ENCODE data around the gene VWA5B1.
A peak's percentile ranks its signal among the peaks of the same experiment; 100 is the strongest.
"Not testable (repeated sequence)": the region's sequence is repeated elsewhere in the genome, so short reads cannot be mapped to it uniquely, and the experiment has no call there.

Gene VWA5B1

GRCh38 chr1:20290624-20291597, at the start of gene VWA5B1:
Gene VWA5B1, plus strand, starts transcription at chr1:20290875. Its CDS starts 19,727 bp downstream, at chr1:20310602.
- peak; percentile 25 for DNase-seq

GRCh38 chr1:20242890-20243479, 47.7 kb upstream of the VWA5B1 start:
- no peak for DNase-seq

DNA sequence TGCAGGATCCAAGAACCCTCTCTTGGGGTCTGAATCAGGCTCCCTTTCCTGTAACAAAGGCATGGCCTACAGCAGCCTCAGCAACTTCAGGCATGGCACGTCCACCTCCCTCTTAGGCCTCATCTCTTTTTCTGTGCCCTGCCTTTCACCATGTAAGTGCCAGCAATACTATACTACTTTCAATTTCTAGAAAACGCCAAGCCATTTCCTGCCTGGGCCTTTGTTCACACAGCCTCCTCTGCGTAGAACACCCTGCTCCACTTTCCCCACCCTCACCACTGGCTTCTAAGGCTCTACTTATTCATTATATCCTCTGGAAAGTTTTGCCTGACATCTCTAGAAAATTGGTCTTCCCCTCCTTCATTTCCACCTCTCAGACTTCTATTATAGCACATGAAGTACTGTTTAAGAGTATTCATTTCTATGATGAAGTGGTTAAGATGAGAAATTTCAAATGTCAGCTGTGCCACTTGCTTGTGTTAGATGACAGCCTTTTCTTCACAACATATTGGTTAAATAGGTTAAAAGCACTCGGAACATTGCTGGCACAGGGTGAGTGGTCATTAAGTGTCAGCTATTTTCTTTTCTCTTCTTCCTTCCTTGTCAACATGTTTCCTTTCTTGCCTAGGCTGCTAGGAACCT, 41.6 kb upstream of the VWA5B1 start:
- DNase-seq: no peak

- DNase-seq: peak; percentile 45
These were observed 40.2 kb upstream of the VWA5B1 start for GRCh38 chr1:20250340-20250989.

GRCh38 chr1:20252587-20252986, 38.1 kb upstream of the VWA5B1 start:
- DNase-seq: no peak

- DNase-seq: peak; percentile 57
These were observed 35.0 kb upstream of the VWA5B1 start for GRCh38 chr1:20255666-20256065.

- DNase-seq: no peak
These were observed 31.0 kb upstream of the VWA5B1 start for GRCh38 chr1:20259646-20260045.

DNA sequence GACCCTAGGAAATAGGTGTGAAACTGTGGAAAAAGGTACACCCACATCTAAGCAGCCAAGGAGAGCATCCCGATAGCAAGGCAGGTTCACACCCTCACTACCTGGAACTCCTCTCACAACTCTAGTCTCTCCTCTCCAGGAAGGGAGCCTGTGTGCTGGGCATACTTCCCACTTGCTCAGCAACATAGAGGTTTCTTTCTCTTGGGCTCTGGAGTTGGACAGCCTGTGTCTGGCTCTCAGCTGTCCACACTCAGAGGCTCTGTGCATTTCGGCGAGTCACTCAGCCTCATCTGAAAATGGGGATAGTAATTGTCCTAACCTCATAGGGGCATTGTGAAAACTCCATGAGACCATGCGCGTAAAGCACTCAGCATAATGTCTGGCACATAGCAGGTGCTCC, 29.6 kb upstream of the VWA5B1 start:
- DNase-seq: no peak

- no peak for DNase-seq
These were observed 27.7 kb upstream of the VWA5B1 start for GRCh38 chr1:20262810-20263534.

DNA sequence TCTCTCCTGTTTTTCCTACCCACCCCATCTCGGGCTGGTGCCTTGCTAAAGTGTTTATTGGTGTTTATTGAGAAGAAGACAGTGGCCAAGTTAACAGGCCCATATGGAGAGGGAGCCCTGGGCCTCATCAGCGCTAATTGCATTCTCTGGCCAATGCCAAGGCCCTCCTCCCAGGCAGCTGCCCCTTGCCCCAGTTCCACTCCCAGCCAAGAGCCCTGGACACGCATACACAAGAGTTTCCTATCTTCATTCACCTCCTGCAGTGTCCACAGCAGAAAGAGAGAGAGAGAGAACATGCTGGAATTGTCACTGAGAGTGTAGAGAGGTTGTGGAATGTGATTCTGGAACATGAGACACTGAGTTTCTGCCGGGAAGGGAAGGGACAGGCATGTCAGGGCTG, 25.4 kb upstream of the VWA5B1 start:
- DNase-seq: no peak

GRCh38 chr1:20266141-20266540, 24.5 kb upstream of the VWA5B1 start:
- no peak for DNase-seq

DNA sequence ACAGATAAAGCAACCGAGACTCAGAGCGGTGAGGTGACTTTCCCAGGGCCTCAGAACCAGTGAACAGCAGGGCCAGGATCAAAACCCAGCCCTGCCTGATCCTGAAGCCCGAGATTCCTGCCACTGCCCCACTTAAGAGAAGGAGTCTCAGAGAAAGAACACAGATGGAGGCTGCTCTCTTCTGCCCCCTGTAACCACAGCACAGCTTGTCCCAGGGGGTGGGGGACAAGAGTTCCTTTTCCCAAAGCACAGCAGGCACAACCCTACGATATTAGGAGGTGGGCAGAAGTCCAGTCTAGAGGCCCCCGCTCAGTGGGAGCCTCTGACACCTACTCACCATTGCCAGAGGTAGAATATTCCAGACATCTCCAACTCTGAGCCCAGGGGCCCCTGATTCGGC, 24.0 kb upstream of the VWA5B1 start:
- no peak for DNase-seq

GRCh38 chr1:20271498-20272400, 18.9 kb upstream of the VWA5B1 start:
- peak; percentile 5 for DNase-seq

DNA sequence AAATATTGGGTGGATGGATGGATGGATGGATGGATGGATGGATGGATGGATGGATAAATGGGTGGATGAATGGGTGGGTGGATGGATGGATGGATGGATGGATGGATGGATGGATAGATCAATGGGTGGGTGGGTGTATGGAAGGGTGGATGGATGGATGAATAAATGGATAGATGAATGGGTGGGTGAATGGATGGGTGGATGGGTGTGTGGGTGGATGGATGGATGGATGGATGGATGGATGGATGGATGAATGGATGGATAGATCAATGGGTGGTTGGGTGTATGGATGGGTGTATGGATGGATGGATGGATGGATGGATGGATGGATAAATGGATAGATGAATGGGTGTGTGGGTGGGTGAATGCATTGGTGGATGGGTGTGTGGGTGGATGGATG, 17.0 kb upstream of the VWA5B1 start:
- DNase-seq: not testable (repeated sequence)

- DNase-seq: no peak
These were observed 15.3 kb upstream of the VWA5B1 start for GRCh38 chr1:20275319-20275925.

GRCh38 chr1:20276485-20277159, 14.1 kb upstream of the VWA5B1 start:
- no peak for DNase-seq

GRCh38 chr1:20278692-20279130, 12.0 kb upstream of the VWA5B1 start:
- peak; percentile 51 for DNase-seq

DNA sequence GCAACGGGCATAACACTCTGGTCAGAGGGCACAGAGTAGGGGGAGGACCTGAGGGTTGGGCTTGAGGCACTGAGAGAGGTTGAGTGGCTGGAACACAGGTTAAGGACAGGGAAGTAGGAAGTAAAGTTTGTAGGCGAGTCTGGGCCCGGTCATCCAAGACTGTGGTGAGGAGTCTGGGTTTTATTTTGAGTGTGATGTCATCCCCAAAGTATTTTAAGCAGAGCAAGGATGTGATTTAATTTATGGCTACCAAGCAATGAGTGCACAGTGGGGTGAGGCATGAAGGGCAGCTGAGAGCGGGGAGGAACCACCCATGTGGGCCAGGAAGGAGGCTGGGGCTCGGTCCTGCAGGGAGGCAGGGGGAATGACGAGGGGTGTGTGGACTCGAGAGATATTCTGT, 11.2 kb upstream of the VWA5B1 start:
- DNase-seq: no peak

DNA sequence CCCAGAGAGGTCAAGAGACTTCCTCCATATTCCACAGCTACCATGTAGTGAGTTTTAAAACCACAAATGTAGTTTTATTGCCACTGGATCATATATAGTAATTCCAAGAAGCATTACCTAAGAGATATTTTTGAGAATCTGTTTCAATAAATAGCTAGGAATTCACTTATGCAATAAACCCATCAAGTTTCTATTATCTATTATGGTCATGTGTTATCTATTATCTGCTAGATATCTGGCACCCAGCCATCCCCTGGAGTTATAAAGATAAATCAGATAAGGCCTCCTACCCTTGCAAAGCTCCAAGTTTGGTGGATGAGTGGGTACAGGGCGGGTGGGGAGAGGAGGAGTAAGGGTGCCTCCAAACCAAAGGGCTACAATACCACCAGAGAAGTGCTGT, 10.3 kb upstream of the VWA5B1 start:
- no peak for DNase-seq

GRCh38 chr1:20280906-20281305, 9.8 kb upstream of the VWA5B1 start:
- DNase-seq: no peak

All from NCI-H2171 treated with DMSO at 0.1 percent for 48 hours (cell line).